ENCODE data around the gene IFI27L2. TPM values are rescaled to one million over a fixed set of nuclear protein-coding genes. Genes with fewer than 3 reads are reported as not detected.

Gene IFI27L2
- total and polyA plus RNA-seq, 4 donors: 1.7 to 7.2 (median 6.1) TPM

- TF ChIP-seq MAX (IDR thresholded peaks at IDR 0.05): no peak
- TF ChIP-seq SP1 (IDR thresholded peaks at IDR 0.05): no peak
These were observed 17.9 kb downstream of the IFI27L2 start (continued) for GRCh38 chr14:94111276-94112095.

- Histone ChIP-seq H3K9me3 (ENCODE audit: control insufficient read depth in 4 of 4, low read length in 3 of 4) (no peaks in the 10 kb centered on the region), H3K27ac (ENCODE audit: low read depth in 1 of 2, low read length in 2 of 2) (peak within 1 kb of the TSS; percentile 39 to 55), H3K36me3 (ENCODE audit: control insufficient read depth in 4 of 4, insufficient read depth in 3 of 4, low read depth in 1 of 4, low read length in 3 of 4) (no peaks in the 10 kb centered on the region), H3K9ac (ENCODE audit: low read depth in 1 of 2, low read length in 2 of 2) (no peak within 1 kb of the TSS), H3K27me3 (ENCODE audit: control insufficient read depth in 4 of 4, insufficient read depth in 4 of 4, low read length in 3 of 4) (no peaks in the 10 kb centered on the region), H3K4me3 (ENCODE audit: low read depth in 1 of 3, low read length in 3 of 3) (peak within 1 kb of the TSS in 2 of 3 donors; percentile 8 to 18), H3K4me1 (ENCODE audit: control insufficient read depth in 4 of 4, insufficient read depth in 4 of 4, low read length in 3 of 4) (peaks cover 0 to 9% (median 3%) of the 10 kb centered on the region in 4 donors)
- no peak for TF ChIP-seq REST (IDR thresholded peaks at IDR 0.05)
- TF ChIP-seq EGR1 (IDR thresholded peaks at IDR 0.05; ENCODE audit: low read depth in 2 of 2): no peak
- TF ChIP-seq SP1 (IDR thresholded peaks at IDR 0.05): no peak
- no peak for TF ChIP-seq RAD21 (IDR thresholded peaks at IDR 0.05)
- no peak for TF ChIP-seq FOXA2 (IDR thresholded peaks at IDR 0.05)
- 75% methylated on average over 14 of the region's 14 CpGs for WGBS
- DNase-seq (ENCODE audit: low spot score): peak; percentile 25
These were observed 18.7 kb downstream of the IFI27L2 start, which contains the start of gene IFI27 for GRCh38 chr14:94110552-94111181. TSS of gene IFI27 (plus strand) at chr14:94110736.

DNA sequence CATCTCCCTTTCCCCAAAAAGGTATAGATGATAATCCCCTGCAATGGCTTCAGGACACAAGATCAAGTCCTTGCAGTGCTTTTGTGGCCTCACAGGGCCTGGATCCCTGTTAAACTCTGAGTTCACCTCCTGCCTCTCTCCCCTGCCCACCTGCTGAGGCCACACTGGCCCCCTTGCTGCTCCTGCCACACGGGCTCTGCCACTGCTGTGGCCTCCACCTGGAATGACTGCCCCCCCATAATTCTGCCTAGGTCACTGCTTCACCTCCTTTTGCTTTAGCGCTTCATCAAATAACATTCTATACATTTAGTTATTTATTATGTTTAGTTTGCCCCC, 19.5 kb downstream of the IFI27L2 start:
- H3K27me3 ChIP-seq (ENCODE audit: control insufficient read depth in 4 of 4, insufficient read depth in 4 of 4, low read length in 3 of 4): no peaks in the 10 kb centered on the region
- no peak for DNase-seq (ENCODE audit: low spot score)
- 95% methylated on average over 2 of the region's 2 CpGs for WGBS
- H3K4me1 ChIP-seq (ENCODE audit: control insufficient read depth in 4 of 4, insufficient read depth in 4 of 4, low read length in 3 of 4): peaks cover 0 to 9% (median 3%) of the 10 kb centered on the region in 4 donors
- no peak overlapping the region for H3K9ac ChIP-seq (ENCODE audit: low read depth in 1 of 2, low read length in 2 of 2)
- peak overlapping the region in 1 of 2 donors; percentile 39 for H3K27ac ChIP-seq (ENCODE audit: low read depth in 1 of 2, low read length in 2 of 2)
- H3K4me3 ChIP-seq (ENCODE audit: low read depth in 1 of 3, low read length in 3 of 3): no peak overlapping the region
- no peaks in the 10 kb centered on the region for H3K9me3 ChIP-seq (ENCODE audit: control insufficient read depth in 4 of 4, low read length in 3 of 4)
- no peaks in the 10 kb centered on the region for H3K36me3 ChIP-seq (ENCODE audit: control insufficient read depth in 4 of 4, insufficient read depth in 3 of 4, low read depth in 1 of 4, low read length in 3 of 4)
- TF ChIP-seq NR2F2 (IDR thresholded peaks at IDR 0.05): no peak
- TF ChIP-seq ZBTB33 (IDR thresholded peaks at IDR 0.05): no peak
- no peak for TF ChIP-seq HNF4G (IDR thresholded peaks at IDR 0.05)
- TF ChIP-seq FOXA1 (IDR thresholded peaks at IDR 0.05): no peak
- no peak for TF ChIP-seq GABPA (IDR thresholded peaks at IDR 0.05 in 1 of 2, conservative IDR thresholded peaks at IDR 0.05 in 1 of 2)
- TF ChIP-seq HNF4A (conservative IDR thresholded peaks at IDR 0.05): no peak
- TF ChIP-seq EGR1 (IDR thresholded peaks at IDR 0.05; ENCODE audit: low read depth in 2 of 2): no peak
- no peak for TF ChIP-seq TAF1 (conservative IDR thresholded peaks at IDR 0.05)
- TF ChIP-seq SP1 (IDR thresholded peaks at IDR 0.05): no peak
- TF ChIP-seq RAD21 (IDR thresholded peaks at IDR 0.05): no peak
- TF ChIP-seq REST (IDR thresholded peaks at IDR 0.05): no peak
- no peak for TF ChIP-seq FOXA2 (IDR thresholded peaks at IDR 0.05)
- TF ChIP-seq JUND (IDR thresholded peaks at IDR 0.05): no peak
- TF ChIP-seq, protein P1, sequence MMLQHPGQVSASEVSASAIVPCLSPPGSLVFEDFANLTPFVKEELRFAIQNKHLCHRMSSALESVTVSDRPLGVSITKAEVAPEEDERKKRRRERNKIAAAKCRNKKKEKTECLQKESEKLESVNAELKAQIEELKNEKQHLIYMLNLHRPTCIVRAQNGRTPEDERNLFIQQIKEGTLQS (IDR thresholded peaks at IDR 0.05): no peak
